Lower lobe of right lung (tissue), 2 donors: ENCODE data around the gene PDE6G. TPM values are rescaled to one million over a fixed set of nuclear protein-coding genes. Genes with fewer than 3 reads are reported as not detected.
A peak's percentile ranks its signal among the peaks of the same experiment; 100 is the strongest.

Experiments
- ATAC-seq, 2 donors: fragments of 200-7000 bp; cut with Tn5 transposase; one replicate each; pipeline ENCODE4 v1.9.1; 2020 to 2022; ENCODE audit warnings: mild to moderate bottlenecking in 2 of 2, moderate library complexity in 2 of 2
- DNase-seq: peaks from one replicate; pipeline ENCODE4 v3.0.0-alpha.2; 2020
- H3K27ac ChIP-seq: fragments of 200-600 bp; one replicate; pipeline ENCODE4 v1.8.0; 2022
- H3K27me3 ChIP-seq: fragments of 200-600 bp; one replicate; pipeline ENCODE4 v1.8.0; 2022; ENCODE audit warnings: low read depth
- H3K36me3 ChIP-seq: fragments of 200-600 bp; one replicate; pipeline ENCODE4 v1.8.0; 2022; ENCODE audit warnings: mild to moderate bottlenecking
- H3K4me1 ChIP-seq: fragments of 200-600 bp; one replicate; pipeline ENCODE4 v1.8.0; 2022
- H3K4me3 ChIP-seq: fragments of 200-600 bp; one replicate; pipeline ENCODE4 v1.8.0; 2022; ENCODE audit warnings: mild to moderate bottlenecking
- H3K9me3 ChIP-seq: fragments of 200-600 bp; one replicate; pipeline ENCODE4 v1.8.0; 2022
- intact Hi-C: fragments of 100-400 bp; cut with DNase I; formaldehyde crosslinking; loops from one replicate; pipeline ENCODE4 v1.11.0; 2022
- total RNA-seq: library from RNA; stranded (reverse); fragmentation: NEBNext Ultra II Directional; extraction: Animal tissue kit (Norgen Biotek cat#: 25700); gene quantifications from one replicate; pipeline ENCODE4 v1.2.1, GENCODE V29; 2021
- TF ChIP-seq, protein P1 (sequence below): fragments of 200-600 bp; IDR thresholded peaks from one replicate; pipeline ENCODE4 v1.8.0; 2022; ENCODE audit warnings: antibody characterized with exemption, mild to moderate bottlenecking
- donor health status: DM: no; HTN: yes; CAD: no; lungs with severe emphysema.

The PDE6G gene
- total RNA-seq, 1 donor from 2014 or later: 2.0 TPM

DNA sequence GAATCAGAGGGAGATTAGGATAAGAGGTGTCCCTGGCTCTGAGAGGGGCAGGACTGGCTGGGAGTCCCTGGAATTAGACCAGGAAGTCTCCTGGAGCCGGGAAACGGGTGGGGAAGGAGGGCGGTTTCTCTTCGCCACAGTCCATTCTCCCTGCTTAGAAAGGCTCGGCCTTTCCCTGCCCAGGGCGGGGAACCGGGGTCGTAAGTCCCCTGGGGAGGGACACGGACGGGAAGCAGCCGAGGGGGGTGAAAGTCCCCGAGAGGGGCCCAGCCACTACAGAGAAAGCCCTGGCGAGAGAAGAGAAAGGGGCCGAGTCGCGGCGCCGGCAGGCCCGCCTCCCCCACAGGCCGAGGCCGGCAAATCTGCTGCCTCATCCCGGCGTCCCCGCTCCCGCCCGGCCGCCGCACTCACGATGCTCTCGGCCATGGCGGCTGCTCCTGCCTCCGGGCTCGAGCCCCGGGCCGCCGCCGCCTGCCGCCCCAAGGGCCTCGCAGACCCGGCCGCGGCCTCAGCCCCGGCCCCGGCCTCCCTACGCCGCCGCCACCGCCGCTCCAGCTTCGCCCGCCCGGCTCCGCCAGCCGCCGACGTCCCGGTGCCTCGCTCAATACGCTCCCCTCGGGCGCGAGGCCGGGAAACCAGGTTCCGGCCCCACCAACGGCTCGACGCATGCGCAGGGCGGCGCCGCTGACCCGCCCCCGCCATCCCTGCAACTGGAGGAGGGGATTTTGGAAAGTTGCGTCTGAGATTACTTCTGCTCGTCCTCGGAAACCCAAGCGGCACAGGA lies 19.6 kb downstream of the PDE6G start, which contains the start of the genes NPLOC4 and TSPAN10:
Gene NPLOC4, minus strand, starts transcription at position 608 of the 784 bp plus-strand sequence. Its CDS starts 182 bp downstream, at position 426.
Gene TSPAN10, plus strand, starts transcription at position 692 of the 784 bp plus-strand sequence. CDS start 5,217 bp downstream, outside the sequence.
- DNase-seq (peak; percentile 88), ATAC-seq (peak; percentile 90 to 96)
- intact Hi-C loops: no loop called here
- no peaks in the 10 kb centered on the region for H3K36me3 ChIP-seq
- TF ChIP-seq, protein P1, sequence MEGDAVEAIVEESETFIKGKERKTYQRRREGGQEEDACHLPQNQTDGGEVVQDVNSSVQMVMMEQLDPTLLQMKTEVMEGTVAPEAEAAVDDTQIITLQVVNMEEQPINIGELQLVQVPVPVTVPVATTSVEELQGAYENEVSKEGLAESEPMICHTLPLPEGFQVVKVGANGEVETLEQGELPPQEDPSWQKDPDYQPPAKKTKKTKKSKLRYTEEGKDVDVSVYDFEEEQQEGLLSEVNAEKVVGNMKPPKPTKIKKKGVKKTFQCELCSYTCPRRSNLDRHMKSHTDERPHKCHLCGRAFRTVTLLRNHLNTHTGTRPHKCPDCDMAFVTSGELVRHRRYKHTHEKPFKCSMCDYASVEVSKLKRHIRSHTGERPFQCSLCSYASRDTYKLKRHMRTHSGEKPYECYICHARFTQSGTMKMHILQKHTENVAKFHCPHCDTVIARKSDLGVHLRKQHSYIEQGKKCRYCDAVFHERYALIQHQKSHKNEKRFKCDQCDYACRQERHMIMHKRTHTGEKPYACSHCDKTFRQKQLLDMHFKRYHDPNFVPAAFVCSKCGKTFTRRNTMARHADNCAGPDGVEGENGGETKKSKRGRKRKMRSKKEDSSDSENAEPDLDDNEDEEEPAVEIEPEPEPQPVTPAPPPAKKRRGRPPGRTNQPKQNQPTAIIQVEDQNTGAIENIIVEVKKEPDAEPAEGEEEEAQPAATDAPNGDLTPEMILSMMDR: no peak
- H3K9me3 ChIP-seq: no peaks in the 10 kb centered on the region
- peak within 1 kb of the TSS; percentile 91 for H3K27ac ChIP-seq
- no peaks in the 10 kb centered on the region for H3K27me3 ChIP-seq
- peak within 1 kb of the TSS; percentile 74 for H3K4me3 ChIP-seq
- H3K4me1 ChIP-seq: peaks cover 32% of the 10 kb centered on the region

DNA sequence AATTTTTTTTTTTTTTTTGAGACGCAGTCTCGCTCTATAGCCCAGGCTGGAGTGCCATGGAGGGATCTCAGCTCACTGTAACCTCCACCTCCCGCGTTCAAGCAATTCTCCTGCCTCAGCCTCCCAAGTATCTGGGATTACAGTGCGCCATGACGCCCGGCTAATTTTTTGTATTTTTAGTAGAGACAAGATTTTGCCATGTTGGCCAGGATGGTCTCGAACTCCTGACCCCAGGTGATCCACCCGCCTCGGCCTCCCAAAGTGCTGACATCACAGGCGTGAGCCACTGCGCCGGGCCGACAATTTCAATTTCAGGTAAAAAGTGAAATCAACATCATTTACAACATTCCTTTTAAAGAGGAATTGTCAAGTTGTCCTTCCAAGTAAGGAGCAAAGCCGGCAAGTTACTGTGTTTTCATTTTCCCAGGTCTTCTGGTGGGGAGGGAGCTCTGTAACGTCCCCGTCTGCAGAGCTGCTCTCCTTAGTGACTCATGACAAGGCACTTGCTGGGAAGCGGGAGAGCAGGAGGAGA lies 20.3 kb downstream of the PDE6G start:
- DNase-seq (no peak), ATAC-seq (peak; percentile 76 to 82)
- no peaks in the 10 kb centered on the region for H3K9me3 ChIP-seq
- H3K4me1 ChIP-seq: peaks cover 32% of the 10 kb centered on the region
- intact Hi-C loops: no loop called here
- TF ChIP-seq, protein P1: no peak
- no peaks in the 10 kb centered on the region for H3K36me3 ChIP-seq
- no peaks in the 10 kb centered on the region for H3K27me3 ChIP-seq
- H3K27ac ChIP-seq: peak overlapping the region; percentile 91
- peak overlapping the region; percentile 74 for H3K4me3 ChIP-seq

DNA sequence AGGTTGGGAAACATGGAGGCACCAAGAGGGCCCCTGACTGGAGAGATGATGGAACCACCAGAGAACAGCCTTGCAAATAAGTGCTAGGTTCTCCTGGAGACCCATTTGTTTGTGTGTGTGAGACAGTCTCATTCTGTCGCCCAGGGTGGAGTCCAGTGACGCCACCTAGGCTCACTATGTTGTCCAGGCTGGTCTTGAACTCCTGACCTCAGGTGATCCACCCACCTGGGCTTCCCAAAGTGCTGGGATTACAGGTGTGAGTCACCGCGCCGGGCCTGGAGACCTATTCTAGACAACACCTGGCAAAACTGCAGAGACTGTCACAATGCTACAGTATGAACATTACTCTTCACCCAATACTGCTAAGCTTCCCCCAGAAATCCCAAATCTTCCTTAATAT lies 20.9 kb downstream of the PDE6G start:
- TF ChIP-seq, protein P1: no peak
- intact Hi-C loops: no loop called here
- H3K9me3 ChIP-seq: no peaks in the 10 kb centered on the region
- ATAC-seq: no peak
- peaks cover 2% of the 10 kb centered on the region for H3K36me3 ChIP-seq
- no peak for DNase-seq
- peaks cover 32% of the 10 kb centered on the region for H3K4me1 ChIP-seq
- H3K4me3 ChIP-seq: peak overlapping the region; percentile 74
- H3K27me3 ChIP-seq: no peaks in the 10 kb centered on the region
- peak overlapping the region; percentile 91 for H3K27ac ChIP-seq

DNA sequence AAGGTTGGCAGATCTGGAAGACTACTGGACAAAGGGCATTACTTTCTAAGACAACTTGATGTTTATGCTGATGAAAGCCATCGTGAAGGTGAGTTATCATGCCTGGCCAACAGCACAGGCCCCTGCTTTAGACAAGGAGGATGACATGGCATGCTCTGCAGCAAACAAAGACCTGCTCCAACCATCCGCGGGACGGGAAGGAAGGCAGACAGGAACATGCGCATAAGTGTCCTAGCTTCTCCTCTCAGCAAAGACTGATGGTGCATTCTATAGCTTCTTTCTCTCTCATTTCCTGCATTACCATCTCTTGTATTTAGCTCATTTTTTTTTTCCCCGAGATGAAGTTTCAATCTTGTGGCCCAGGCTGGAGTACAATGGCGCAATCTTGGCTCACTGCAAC lies 24.9 kb downstream of the PDE6G start:
- H3K4me1 ChIP-seq: peaks cover 27% of the 10 kb centered on the region
- H3K9me3 ChIP-seq: no peaks in the 10 kb centered on the region
- peaks cover 41% of the 10 kb centered on the region for H3K36me3 ChIP-seq
- TF ChIP-seq, protein P1: no peak
- H3K27me3 ChIP-seq: no peaks in the 10 kb centered on the region
- intact Hi-C loops: no loop called here
- DNase-seq (no peak), ATAC-seq (no peak)
- no peak overlapping the region for H3K27ac ChIP-seq
- H3K4me3 ChIP-seq: no peak overlapping the region

DNA sequence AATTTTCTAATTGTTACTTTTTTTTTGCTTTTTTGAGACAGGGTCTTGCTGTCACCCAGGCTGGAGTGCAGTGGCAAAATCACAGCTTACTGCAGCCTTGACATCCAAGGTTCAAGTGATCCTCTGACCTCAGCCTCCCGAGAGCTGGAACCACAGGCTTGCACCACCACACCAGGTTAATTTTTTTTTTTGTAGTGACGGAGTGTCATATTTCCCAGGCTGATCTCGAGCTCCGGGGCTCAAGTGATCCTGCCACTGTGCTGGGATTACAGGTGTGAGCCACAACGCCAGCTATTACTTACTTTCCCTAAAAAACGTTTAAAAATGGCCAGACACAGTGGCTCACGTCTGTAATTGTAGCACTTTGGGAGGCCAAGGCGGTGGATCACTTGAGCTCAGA lies 26.1 kb downstream of the PDE6G start:
- H3K9me3 ChIP-seq: no peaks in the 10 kb centered on the region
- no peaks in the 10 kb centered on the region for H3K27me3 ChIP-seq
- ATAC-seq: no peak
- TF ChIP-seq, protein P1: no peak
- no peak for DNase-seq
- peaks cover 18% of the 10 kb centered on the region for H3K4me1 ChIP-seq
- H3K27ac ChIP-seq: no peak overlapping the region
- intact Hi-C loops: no loop called here
- no peak overlapping the region for H3K4me3 ChIP-seq
- H3K36me3 ChIP-seq: peaks cover 53% of the 10 kb centered on the region
